Activated naive CD4-positive, alpha-beta T cell treated with anti-CD3 and anti-CD28 coated beads, Interleukin-2, amount 10 ng/mL, durations not matched to agents 7 days and 5 days (primary cell): ENCODE results near the gene BTF3.

ENCODE experiments used
- CTCF ChIA-PET: fragments of 350-600 bp; sonication (Branson Sonifier 250); formaldehyde crosslinking; loops from one replicate; lab custom pipeline; 2021; ENCODE audit warnings: antibody characterized with exemption; lab: Charles Lee
- DNase-seq: peaks from one replicate; pipeline ENCODE4 v3.0.0-alpha.2; 2020
- H3K27ac Mint-ChIP-seq: one replicate; pipeline ENCODE4 v1.8.0; 2021; ENCODE audit warnings: mild to moderate bottlenecking, moderate library complexity, mixed read lengths
- H3K27me3 Mint-ChIP-seq: one replicate; pipeline ENCODE4 v1.8.0; 2021; ENCODE audit warnings: mild to moderate bottlenecking, mixed read lengths
- H3K36me3 Mint-ChIP-seq: one replicate; pipeline ENCODE4 v1.8.0; 2021; ENCODE audit warnings: mixed read lengths
- H3K4me1 Mint-ChIP-seq: one replicate; pipeline ENCODE4 v1.8.0; 2021; ENCODE audit warnings: mixed read lengths
- H3K4me3 Mint-ChIP-seq: one replicate; pipeline ENCODE4 v1.8.0; 2021; ENCODE audit warnings: mild to moderate bottlenecking, moderate library complexity, mixed read lengths
- H3K9me3 Mint-ChIP-seq: one replicate; pipeline ENCODE4 v1.8.0; 2021; ENCODE audit warnings: mixed read lengths

BTF3 gene

DNA sequence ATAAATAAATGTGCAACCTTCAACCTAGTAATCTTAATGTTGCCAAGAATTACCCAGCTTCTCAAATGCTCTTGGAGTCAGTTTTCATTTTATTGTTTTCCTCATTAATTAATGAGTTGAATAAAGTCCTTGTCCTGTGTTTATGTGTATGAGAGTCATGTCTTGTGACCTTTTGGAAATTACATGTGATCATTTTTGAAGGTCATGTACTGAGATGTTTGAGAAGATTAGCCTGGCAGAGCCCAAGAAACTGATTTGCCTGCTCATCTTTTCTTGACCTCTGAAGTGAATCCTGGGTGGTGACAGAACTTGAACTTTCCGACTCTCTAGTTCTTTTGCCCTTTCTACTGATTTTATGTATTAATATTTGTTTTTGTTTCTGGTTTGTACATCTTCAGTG, 51.8 kb downstream of the BTF3 start:
- CTCF ChIA-PET = no interaction called here
- no peak for DNase-seq
- H3K4me3 Mint-ChIP-seq = no peak overlapping the region
- H3K27me3 Mint-ChIP-seq = no peaks in the 10 kb centered on the region
- H3K36me3 Mint-ChIP-seq = peaks cover 8% of the 10 kb centered on the region
- H3K9me3 Mint-ChIP-seq = no peaks in the 10 kb centered on the region
- H3K4me1 Mint-ChIP-seq = no peaks in the 10 kb centered on the region
- H3K27ac Mint-ChIP-seq = no peak overlapping the region

DNA sequence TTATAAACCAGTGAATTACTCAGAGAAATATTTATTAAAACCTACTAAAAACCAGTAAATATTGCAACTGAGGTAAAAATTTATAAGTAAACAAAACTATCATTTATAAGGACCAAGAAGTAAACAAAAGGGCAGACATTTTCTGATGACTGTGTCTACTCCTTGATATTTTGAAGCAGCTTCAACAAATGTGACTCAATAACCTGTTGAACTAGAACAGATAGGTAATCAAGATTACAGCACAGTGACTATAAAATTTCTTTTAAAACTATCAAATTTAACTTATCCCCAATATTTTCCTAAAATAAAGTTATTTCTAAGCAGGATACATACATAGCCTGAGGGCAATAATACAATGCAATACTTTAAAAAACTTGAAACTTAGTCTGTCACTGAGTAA, 54.4 kb downstream of the BTF3 start:
- CTCF ChIA-PET = no interaction called here
- no peaks in the 10 kb centered on the region for H3K4me1 Mint-ChIP-seq
- H3K27ac Mint-ChIP-seq = no peak overlapping the region
- H3K27me3 Mint-ChIP-seq = no peaks in the 10 kb centered on the region
- H3K36me3 Mint-ChIP-seq = peaks cover 13% of the 10 kb centered on the region
- H3K4me3 Mint-ChIP-seq = no peak overlapping the region
- H3K9me3 Mint-ChIP-seq = no peaks in the 10 kb centered on the region
- no peak for DNase-seq
